Measurements from ENCODE around the gene NSG1.

DNA sequence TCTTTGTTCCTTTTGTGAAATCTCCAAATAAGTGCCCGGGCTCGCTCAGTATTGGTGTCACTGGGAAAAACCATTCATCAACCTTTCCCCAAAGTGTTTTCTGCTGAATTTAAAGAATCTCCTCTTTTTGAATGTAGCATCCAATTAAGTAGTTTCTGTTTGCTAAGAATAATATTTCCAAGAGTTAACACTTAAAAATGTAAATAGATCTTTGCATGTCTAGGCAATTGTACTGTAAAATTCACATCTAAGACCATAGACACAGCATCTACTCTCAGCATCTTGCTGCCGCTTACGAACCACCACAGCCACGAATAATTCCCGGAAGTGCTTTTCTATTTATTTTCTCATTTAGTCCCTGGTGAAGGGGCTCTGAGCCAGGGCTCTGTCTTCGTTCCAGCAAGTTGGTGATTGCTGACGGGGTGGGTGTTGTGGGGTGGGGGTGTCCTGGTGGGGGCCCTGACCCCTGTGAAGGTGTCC lies 1.4 kb downstream of the NSG1 start:
- TF ChIP-seq, protein P1, sequence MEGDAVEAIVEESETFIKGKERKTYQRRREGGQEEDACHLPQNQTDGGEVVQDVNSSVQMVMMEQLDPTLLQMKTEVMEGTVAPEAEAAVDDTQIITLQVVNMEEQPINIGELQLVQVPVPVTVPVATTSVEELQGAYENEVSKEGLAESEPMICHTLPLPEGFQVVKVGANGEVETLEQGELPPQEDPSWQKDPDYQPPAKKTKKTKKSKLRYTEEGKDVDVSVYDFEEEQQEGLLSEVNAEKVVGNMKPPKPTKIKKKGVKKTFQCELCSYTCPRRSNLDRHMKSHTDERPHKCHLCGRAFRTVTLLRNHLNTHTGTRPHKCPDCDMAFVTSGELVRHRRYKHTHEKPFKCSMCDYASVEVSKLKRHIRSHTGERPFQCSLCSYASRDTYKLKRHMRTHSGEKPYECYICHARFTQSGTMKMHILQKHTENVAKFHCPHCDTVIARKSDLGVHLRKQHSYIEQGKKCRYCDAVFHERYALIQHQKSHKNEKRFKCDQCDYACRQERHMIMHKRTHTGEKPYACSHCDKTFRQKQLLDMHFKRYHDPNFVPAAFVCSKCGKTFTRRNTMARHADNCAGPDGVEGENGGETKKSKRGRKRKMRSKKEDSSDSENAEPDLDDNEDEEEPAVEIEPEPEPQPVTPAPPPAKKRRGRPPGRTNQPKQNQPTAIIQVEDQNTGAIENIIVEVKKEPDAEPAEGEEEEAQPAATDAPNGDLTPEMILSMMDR (IDR thresholded peaks at IDR 0.05; ENCODE audit: low read length), result no peak
- TF ChIP-seq EZH2phosphoT487 (IDR thresholded peaks at IDR 0.05; ENCODE audit: low read length) (no peak), EZH2 (optimal IDR thresholded peaks at IDR 0.05; ENCODE audit: low read depth, low read length) (no peak)

Data from MM.1S (cell line).